NB4 (cell line): ENCODE results near the gene PKIG.

Source experiments
- CTCF ChIP-seq: IDR thresholded peaks from one replicate; pipeline ENCODE4 v1.5.1; 2012; ENCODE audit warnings: low read depth, low read length
- MAX ChIP-seq: IDR thresholded peaks from 2 replicates; pipeline ENCODE4 v1.6.1; 2011; ENCODE audit warnings: low read depth, low read length
- MYC ChIP-seq: IDR thresholded peaks from 2 replicates; pipeline ENCODE4 v1.6.1; 2011; ENCODE audit warnings: low read depth, low read length
- POLR2A ChIP-seq: IDR thresholded peaks from 2 replicates; pipeline ENCODE4 v1.6.1; 2011; ENCODE audit warnings: mild to moderate bottlenecking; ENCODE audit not compliant: insufficient read length; ENCODE audit errors: extremely low read depth

- TF ChIP-seq CTCF = no peak
- no peak for TF ChIP-seq MAX
- TF ChIP-seq POLR2A = no peak
- no peak for TF ChIP-seq MYC
These were observed 47.2 kb downstream of the PKIG start for GRCh38 chr20:44629542-44629941.
